ENCODE results near the gene LINC01488. TPM values are rescaled to one million over a fixed set of nuclear protein-coding genes. Genes with fewer than 3 reads are reported as not detected.
A peak's percentile ranks its signal among the peaks of the same experiment; 100 is the strongest.

Gene LINC01488
- total RNA-seq, 1 donor from 2014 or later = not detected

DNA sequence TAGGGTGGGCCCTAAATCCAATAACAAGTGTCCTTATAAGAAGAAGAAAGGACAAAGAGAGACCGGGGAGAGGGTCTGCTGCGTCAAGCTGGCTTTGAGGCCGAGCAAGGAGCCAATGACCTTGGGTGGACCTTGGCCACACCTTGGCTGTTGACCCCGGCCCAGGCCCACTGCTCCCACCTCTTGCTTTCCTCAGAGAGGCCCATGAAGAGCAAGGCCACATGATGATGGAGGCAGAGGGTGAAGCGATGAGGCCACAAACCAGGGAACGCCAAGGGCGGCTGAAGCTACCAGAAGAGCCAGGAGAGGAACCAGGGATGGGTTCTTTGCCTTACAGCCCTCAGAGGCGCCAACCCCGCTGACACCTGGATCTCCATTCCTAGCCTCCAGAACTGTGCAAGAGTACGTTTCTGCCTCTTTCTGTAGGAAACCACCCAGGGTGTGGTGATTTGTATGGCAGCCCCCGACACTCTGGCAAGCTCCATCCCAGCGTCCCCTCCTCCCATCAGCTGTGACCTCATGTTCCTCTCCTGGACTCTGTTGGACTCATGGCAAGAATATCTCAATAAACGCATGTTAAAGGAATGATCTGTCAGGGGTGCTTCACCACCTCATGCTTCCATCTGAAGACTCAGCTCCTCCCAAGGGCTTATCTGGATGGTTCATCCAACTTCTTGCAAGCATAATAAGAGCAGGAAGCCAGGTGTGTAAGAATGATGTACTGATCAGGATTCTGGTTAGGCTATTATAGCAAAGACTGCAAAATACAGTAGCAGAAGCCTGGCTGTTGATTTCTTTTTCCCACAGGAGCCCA, 41.6 kb upstream of the LINC01488 start:
- FAIRE-seq = no peak
- H3K36me3 ChIP-seq (ENCODE audit: control insufficient read depth, insufficient read depth, low read length) = no peaks in the 10 kb centered on the region
- no peak overlapping the region for H3K4me3 ChIP-seq (ENCODE audit: low read depth, low read length)
- H3K27me3 ChIP-seq (ENCODE audit: control insufficient read depth, insufficient read depth, low read length) = no peaks in the 10 kb centered on the region
- TF ChIP-seq, protein P1, sequence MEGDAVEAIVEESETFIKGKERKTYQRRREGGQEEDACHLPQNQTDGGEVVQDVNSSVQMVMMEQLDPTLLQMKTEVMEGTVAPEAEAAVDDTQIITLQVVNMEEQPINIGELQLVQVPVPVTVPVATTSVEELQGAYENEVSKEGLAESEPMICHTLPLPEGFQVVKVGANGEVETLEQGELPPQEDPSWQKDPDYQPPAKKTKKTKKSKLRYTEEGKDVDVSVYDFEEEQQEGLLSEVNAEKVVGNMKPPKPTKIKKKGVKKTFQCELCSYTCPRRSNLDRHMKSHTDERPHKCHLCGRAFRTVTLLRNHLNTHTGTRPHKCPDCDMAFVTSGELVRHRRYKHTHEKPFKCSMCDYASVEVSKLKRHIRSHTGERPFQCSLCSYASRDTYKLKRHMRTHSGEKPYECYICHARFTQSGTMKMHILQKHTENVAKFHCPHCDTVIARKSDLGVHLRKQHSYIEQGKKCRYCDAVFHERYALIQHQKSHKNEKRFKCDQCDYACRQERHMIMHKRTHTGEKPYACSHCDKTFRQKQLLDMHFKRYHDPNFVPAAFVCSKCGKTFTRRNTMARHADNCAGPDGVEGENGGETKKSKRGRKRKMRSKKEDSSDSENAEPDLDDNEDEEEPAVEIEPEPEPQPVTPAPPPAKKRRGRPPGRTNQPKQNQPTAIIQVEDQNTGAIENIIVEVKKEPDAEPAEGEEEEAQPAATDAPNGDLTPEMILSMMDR (IDR thresholded peaks at IDR 0.05; ENCODE audit: insufficient read depth, low read length, severe bottlenecking) = no peak
- no peak for DNase-seq (ENCODE audit: low read depth)

DNA sequence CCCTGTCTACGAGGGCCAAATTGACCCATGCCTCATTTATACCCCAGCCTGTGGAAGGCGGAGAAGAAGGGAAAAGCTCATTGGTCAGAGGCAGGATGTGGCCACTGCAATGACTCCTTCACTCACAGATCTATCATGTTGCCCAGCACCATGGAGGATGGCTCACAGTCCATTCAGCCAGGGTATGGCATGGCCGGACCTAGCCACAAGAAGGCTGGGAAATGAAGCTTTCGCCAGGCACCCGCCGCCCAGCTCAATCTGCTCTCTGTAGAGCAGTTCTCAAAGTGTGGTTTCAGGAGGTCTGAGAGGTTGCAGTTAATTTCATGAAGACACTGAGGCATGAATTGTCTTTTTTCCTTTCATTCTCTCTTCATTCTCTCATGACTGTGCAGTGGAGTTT, 40.6 kb upstream of the LINC01488 start:
- no peak for DNase-seq (ENCODE audit: low read depth)
- FAIRE-seq = no peak
- TF ChIP-seq, protein P1 (IDR thresholded peaks at IDR 0.05; ENCODE audit: insufficient read depth, low read length, severe bottlenecking) = no peak
- no peak overlapping the region for H3K4me3 ChIP-seq (ENCODE audit: low read depth, low read length)
- no peaks in the 10 kb centered on the region for H3K36me3 ChIP-seq (ENCODE audit: control insufficient read depth, insufficient read depth, low read length)
- no peaks in the 10 kb centered on the region for H3K27me3 ChIP-seq (ENCODE audit: control insufficient read depth, insufficient read depth, low read length)

DNA sequence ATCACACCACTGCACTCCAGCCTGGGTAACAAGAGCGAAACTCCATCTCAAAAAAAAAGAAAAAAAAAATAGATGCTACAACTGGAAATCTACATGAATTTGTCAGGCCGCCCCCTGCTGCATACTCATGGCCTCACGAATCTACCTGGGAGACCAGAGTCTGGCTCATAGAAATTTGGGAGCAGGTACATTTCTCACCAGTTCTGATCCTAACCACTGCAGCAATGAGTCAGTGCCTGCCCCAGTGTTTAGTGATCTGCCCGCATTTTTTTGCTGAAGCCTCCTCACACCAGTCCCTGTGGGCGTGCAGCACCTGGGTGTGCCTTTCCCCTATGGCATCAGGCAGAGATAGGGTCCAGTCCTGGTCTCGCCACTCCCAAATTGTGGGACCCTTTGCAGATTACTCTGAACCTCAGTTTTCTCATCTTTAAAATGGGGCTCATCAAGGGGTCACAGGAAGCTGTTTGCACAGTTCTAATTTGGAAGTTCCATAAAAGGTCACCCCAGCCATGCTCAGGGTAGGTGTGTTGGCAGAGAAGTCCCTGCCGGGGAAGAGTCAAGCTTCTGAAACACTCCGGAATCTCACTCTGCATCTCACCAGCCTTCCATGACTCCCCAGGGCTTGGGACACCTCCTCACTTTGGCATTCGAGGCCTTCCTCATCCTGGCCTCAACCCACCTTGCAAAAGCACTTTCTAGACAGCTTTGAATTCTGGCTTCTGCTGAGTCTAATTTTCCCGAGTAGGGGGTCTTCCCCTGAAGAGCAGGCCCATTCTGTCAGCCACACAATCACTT, 39.3 kb upstream of the LINC01488 start:
- H3K4me3 ChIP-seq (ENCODE audit: low read depth, low read length) = no peak overlapping the region
- FAIRE-seq (no peak), DNase-seq (ENCODE audit: low read depth) (peak; percentile 83)
- TF ChIP-seq, protein P1 (IDR thresholded peaks at IDR 0.05; ENCODE audit: insufficient read depth, low read length, severe bottlenecking) = no peak
- H3K27me3 ChIP-seq (ENCODE audit: control insufficient read depth, insufficient read depth, low read length) = no peaks in the 10 kb centered on the region
- H3K36me3 ChIP-seq (ENCODE audit: control insufficient read depth, insufficient read depth, low read length) = no peaks in the 10 kb centered on the region

DNA sequence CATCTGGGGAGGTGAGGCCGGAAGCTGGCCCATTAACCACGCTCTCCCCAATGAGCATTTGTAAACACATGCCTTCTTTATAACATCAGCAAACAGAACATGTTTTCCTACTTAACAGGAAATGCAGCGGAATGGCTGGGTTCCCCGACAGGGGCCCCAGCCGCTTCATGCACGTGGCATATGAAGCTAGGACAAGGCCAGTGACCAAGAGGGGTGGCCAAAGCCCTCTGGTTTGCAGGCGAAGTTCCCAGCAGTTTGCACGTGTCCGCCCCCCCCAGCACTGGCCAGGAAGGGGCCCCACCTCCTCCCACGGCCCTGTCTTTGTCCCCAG, 38.7 kb upstream of the LINC01488 start:
- no peaks in the 10 kb centered on the region for H3K27me3 ChIP-seq (ENCODE audit: control insufficient read depth, insufficient read depth, low read length)
- H3K4me3 ChIP-seq (ENCODE audit: low read depth, low read length) = no peak overlapping the region
- TF ChIP-seq, protein P1 (IDR thresholded peaks at IDR 0.05; ENCODE audit: insufficient read depth, low read length, severe bottlenecking) = no peak
- H3K36me3 ChIP-seq (ENCODE audit: control insufficient read depth, insufficient read depth, low read length) = no peaks in the 10 kb centered on the region
- DNase-seq (ENCODE audit: low read depth) (peak; percentile 61), FAIRE-seq (no peak)

DNA sequence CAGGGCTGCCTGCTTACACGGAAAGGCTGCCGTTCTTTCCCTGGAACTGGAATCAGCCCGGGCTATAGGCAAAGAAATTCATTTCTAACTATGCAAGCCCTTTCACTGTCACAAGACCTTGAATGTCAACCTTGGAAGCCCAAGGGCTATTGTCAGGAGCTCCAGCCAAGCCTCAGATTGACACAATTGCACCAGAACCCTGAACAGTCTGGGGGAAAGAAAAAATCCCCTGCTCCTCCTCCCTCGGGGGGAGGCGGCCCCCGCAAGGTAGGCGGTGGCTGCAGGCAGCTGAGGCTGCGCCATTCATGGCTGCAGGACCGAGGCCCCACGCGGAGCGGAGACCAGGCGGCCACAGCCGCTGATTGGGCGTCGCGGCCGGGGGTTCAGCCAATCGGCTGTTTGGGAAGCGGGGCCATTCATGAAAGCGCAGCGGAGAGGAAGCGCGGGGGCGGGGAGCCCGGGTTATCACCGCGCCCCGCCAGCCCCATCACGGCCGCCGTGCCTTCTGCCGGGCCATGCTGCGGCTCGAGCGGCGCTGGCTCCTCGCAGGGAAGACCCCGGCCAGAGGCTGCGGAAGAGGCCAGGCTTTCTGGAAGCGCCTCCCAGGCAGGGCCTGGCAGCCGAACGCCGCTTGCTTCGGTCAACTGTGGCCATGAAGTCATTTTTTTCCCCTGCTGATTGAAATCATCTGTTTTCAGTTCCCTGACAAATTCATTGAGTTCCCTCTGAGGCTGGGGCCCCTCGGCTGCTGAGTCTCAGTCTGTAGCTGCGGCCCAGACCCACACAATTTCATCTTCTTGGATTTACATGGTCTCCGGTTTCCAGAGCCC, 38.1 kb upstream of the LINC01488 start:
- DNase-seq (ENCODE audit: low read depth) (peak; percentile 72), FAIRE-seq (no peak)
- TF ChIP-seq, protein P1 (IDR thresholded peaks at IDR 0.05; ENCODE audit: insufficient read depth, low read length, severe bottlenecking) = no peak
- H3K36me3 ChIP-seq (ENCODE audit: control insufficient read depth, insufficient read depth, low read length) = no peaks in the 10 kb centered on the region
- H3K4me3 ChIP-seq (ENCODE audit: low read depth, low read length) = peak overlapping the region; percentile 27
- H3K27me3 ChIP-seq (ENCODE audit: control insufficient read depth, insufficient read depth, low read length) = no peaks in the 10 kb centered on the region
